CD14-positive monocyte (primary cell): ENCODE measurements around the gene IL5. TPM values are rescaled to one million over a fixed set of nuclear protein-coding genes. Genes with fewer than 3 reads are reported as not detected.

Source experiments
- DNase-seq, 3 donors: peaks; one replicate each; pipeline ENCODE4 v3.0.0-alpha.2; 2011 to 2022
- H2AFZ ChIP-seq: 2 replicates; pipeline ENCODE4 v1.6.0; 2012; ENCODE audit warnings: mild to moderate bottlenecking, low read depth, low read length, inconsistent platforms; ENCODE audit not compliant: insufficient read depth, poor library complexity, severe bottlenecking
- H3K27ac ChIP-seq, 2 donors: 1 replicate in 1 of 2; 2 replicates in 1 of 2; pipeline ENCODE4 v1.5.1; 2012 to 2013; ENCODE audit warnings: low read length in 2 of 2, control low read depth in 1 of 2, inconsistent platforms in 1 of 2, low read depth in 1 of 2, mild to moderate bottlenecking in 1 of 2
- H3K27me3 ChIP-seq, 2 donors: one replicate each; pipeline versions ENCODE4 v1.6.0 to v1.6.1; 2011 to 2013; ENCODE audit warnings: low read length in 2 of 2; ENCODE audit not compliant: control insufficient read depth in 2 of 2, insufficient read depth in 2 of 2
- H3K36me3 ChIP-seq, 2 donors: replicated peaks in 1 of 2; 1 replicate in 1 of 2; 2 replicates in 1 of 2; pipeline versions ENCODE4 v1.5.1 to v1.6.1; 2012 to 2013; ENCODE audit warnings: low read length in 2 of 2, control low read depth in 1 of 2, inconsistent platforms in 1 of 2, mild to moderate bottlenecking in 1 of 2; ENCODE audit not compliant: insufficient read depth in 2 of 2, control insufficient read depth in 1 of 2
- H3K4me1 ChIP-seq, 2 donors: 1 replicate in 1 of 2; 2 replicates in 1 of 2; pipeline versions ENCODE4 v1.5.1 to v1.6.1; 2012 to 2013; ENCODE audit warnings: low read length in 2 of 2, control low read depth in 1 of 2, inconsistent platforms in 1 of 2, mild to moderate bottlenecking in 1 of 2, moderate library complexity in 1 of 2; ENCODE audit not compliant: insufficient read depth in 2 of 2, control insufficient read depth in 1 of 2
- H3K4me2 ChIP-seq: replicated peaks from 2 replicates; pipeline ENCODE3; 2012; ENCODE audit warnings: low read length, moderate library complexity, mild to moderate bottlenecking; ENCODE audit not compliant: poor library complexity, severe bottlenecking; ENCODE audit errors: extremely low read depth
- H3K4me3 ChIP-seq, 3 experiments: fragments of 200-600 bp in 1 of 3; sonication (generic) in 1 of 3; replicated peaks in 1 of 3; 1 replicate in 2 of 3; 2 replicates in 1 of 3; pipeline ENCODE4 v1.5.1; 2011 to 2013; ENCODE audit warnings: low read length in 3 of 3, mild to moderate bottlenecking in 3 of 3, control low read depth in 2 of 3, low read depth in 2 of 3, inconsistent platforms in 1 of 3, moderate library complexity in 1 of 3
- H3K79me2 ChIP-seq: 2 replicates; pipeline ENCODE4 v1.6.0; 2012; ENCODE audit warnings: mild to moderate bottlenecking, control low read depth, inconsistent platforms, low read length, moderate library complexity; ENCODE audit not compliant: insufficient read depth
- H3K9ac ChIP-seq: 2 replicates; pipeline ENCODE4 v1.6.0; 2017; ENCODE audit warnings: low read length, mild to moderate bottlenecking; ENCODE audit not compliant: insufficient read depth, poor library complexity, severe bottlenecking
- H3K9me3 ChIP-seq, 2 donors: replicated peaks in 1 of 2; 1 replicate in 1 of 2; 2 replicates in 1 of 2; pipeline versions ENCODE4 v1.5.1 to v1.6.1; 2012 to 2013; ENCODE audit warnings: low read length in 2 of 2, control low read depth in 1 of 2; ENCODE audit not compliant: control insufficient read depth in 1 of 2, insufficient read depth in 1 of 2
- H4K20me1 ChIP-seq: 2 replicates; pipeline ENCODE4 v1.6.0; 2012; ENCODE audit warnings: mild to moderate bottlenecking, low read length, control low read depth, moderate library complexity; ENCODE audit not compliant: insufficient read depth
- H3K27ac Mint-ChIP-seq, 7 donors: one replicate each; pipeline ENCODE4 v1.8.0; 2020; ENCODE audit warnings: mild to moderate bottlenecking in 7 of 7, mixed read lengths in 7 of 7, moderate library complexity in 6 of 7, inconsistent platforms in 2 of 7
- H3K27me3 Mint-ChIP-seq, 3 donors: one replicate each; pipeline ENCODE4 v1.8.0; 2021 to 2022; ENCODE audit warnings: low read depth in 3 of 3, mild to moderate bottlenecking in 3 of 3, mixed read lengths in 3 of 3, moderate library complexity in 3 of 3, inconsistent platforms in 1 of 3
- H3K36me3 Mint-ChIP-seq, 2 donors: one replicate each; pipeline ENCODE4 v1.8.0; 2020; ENCODE audit warnings: mixed read lengths in 2 of 2, inconsistent platforms in 1 of 2, mild to moderate bottlenecking in 1 of 2
- H3K4me1 Mint-ChIP-seq: one replicate; pipeline ENCODE4 v1.8.0; 2020; ENCODE audit warnings: mild to moderate bottlenecking, mixed read lengths
- H3K4me3 Mint-ChIP-seq, 2 donors: one replicate each; pipeline ENCODE4 v1.8.0; 2020; ENCODE audit warnings: mild to moderate bottlenecking in 2 of 2, mixed read lengths in 2 of 2, moderate library complexity in 1 of 2
- H3K9me3 Mint-ChIP-seq, 7 donors: one replicate each; pipeline ENCODE4 v1.8.0; 2020 to 2022; ENCODE audit warnings: mixed read lengths in 7 of 7, mild to moderate bottlenecking in 6 of 7, moderate library complexity in 6 of 7, inconsistent platforms in 2 of 7
- WGBS: methylation state at CpG from one replicate; pipeline ENCODE4 v1.1.5; 2013; ENCODE audit warnings: missing lambda C conversion rate; ENCODE audit not compliant: insufficient coverage; 5-methylcytosine and 5-hydroxymethylcytosine counted together
- intact Hi-C, 2 donors: fragments of 100-400 bp; cut with micrococcal nuclease; formaldehyde crosslinking; loops; one replicate each; pipeline versions ENCODE4 v1.15.0 to v1.15.1; 2023
- polyA plus RNA-seq, 3 donors: library from polyadenylated mRNA; depleted of rRNA in 1 of 3; unstranded in 2 of 3; stranded (reverse) in 1 of 3; fragments of 300-500 nt in 2 of 3; fragments of >200 nt in 1 of 3; fragmentation: Illumina TruSeq in 2 of 3; gene quantifications; 1 replicate in 2 of 3; 2 replicates in 1 of 3; pipeline ENCODE4 v1.2.3, GENCODE V29; 2012 to 2021
- TF ChIP-seq, protein P1 (sequence below): fragments of 200-600 bp; IDR thresholded peaks from one replicate; pipeline ENCODE4 v1.8.0; 2022; ENCODE audit warnings: antibody characterized with exemption, mild to moderate bottlenecking

The IL5 gene
- polyA plus RNA-seq, 3 donors = not detected

DNA sequence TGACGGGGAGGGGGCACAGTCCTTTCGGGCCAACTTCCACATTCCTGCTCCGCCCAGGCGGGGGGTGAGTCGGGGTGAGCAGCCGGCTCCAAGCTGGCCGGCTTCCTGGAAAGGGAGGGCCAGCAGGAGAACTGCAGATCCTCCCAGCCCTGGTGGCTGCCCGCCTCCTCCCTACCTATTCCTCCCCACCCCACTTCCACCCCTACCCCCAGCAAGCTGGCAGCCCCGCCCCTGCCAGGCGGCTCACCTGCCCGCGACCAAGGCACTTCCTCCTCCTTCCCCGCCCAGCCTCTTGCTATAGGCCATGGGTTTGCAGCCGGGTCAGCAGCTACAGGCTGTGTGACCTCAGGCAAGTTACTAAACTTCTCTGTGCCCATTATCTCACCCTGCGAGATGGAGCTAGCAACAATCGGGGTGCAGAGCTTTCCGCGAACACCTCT, 47.1 kb downstream of the IL5 start:
- WGBS = 0% methylated on average over 15 of the region's 18 CpGs
- Histone ChIP-seq H3K9ac (peak overlapping the region; percentile 77), H3K4me1 (peaks cover 55 to 74% of the 10 kb centered on the region in 2 donors), H3K27me3 (no peaks in the 10 kb centered on the region), H3K9me3 (no peaks in the 10 kb centered on the region), H4K20me1 (no peaks in the 10 kb centered on the region), H3K4me3 (peak overlapping the region; percentile 73 to 94 (median 82)), H3K27ac (peak overlapping the region; percentile 86 to 88), H2AFZ (peak overlapping the region; percentile 76), H3K36me3 (no peaks in the 10 kb centered on the region), H3K4me2 (peak overlapping the region; percentile 95), H3K79me2 (peaks cover 32% of the 10 kb centered on the region)
- peaks cover 0 to 3% (median 0%) of the 10 kb centered on the region in 7 donors for H3K9me3 Mint-ChIP-seq
- peak; percentile 63 to 78 (median 77) for DNase-seq
- TF ChIP-seq, protein P1, sequence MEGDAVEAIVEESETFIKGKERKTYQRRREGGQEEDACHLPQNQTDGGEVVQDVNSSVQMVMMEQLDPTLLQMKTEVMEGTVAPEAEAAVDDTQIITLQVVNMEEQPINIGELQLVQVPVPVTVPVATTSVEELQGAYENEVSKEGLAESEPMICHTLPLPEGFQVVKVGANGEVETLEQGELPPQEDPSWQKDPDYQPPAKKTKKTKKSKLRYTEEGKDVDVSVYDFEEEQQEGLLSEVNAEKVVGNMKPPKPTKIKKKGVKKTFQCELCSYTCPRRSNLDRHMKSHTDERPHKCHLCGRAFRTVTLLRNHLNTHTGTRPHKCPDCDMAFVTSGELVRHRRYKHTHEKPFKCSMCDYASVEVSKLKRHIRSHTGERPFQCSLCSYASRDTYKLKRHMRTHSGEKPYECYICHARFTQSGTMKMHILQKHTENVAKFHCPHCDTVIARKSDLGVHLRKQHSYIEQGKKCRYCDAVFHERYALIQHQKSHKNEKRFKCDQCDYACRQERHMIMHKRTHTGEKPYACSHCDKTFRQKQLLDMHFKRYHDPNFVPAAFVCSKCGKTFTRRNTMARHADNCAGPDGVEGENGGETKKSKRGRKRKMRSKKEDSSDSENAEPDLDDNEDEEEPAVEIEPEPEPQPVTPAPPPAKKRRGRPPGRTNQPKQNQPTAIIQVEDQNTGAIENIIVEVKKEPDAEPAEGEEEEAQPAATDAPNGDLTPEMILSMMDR = no peak
- peaks cover 73% of the 10 kb centered on the region for H3K4me1 Mint-ChIP-seq
- H3K27me3 Mint-ChIP-seq = peaks cover 0 to 2% (median 0%) of the 10 kb centered on the region in 3 donors
- peak overlapping the region; percentile 88 to 90 for H3K4me3 Mint-ChIP-seq
- intact Hi-C loops = loop anchor here (5.0 to 10.0 kb wide), 2 partner anchors 34 to 201 kb away; partner anchors contain the start of gene SLC22A4 (in 1 of the 2)
- peak overlapping the region; percentile 92 to 97 (median 96) for H3K27ac Mint-ChIP-seq
- peaks cover 0 to 3% of the 10 kb centered on the region in 2 donors for H3K36me3 Mint-ChIP-seq

DNA sequence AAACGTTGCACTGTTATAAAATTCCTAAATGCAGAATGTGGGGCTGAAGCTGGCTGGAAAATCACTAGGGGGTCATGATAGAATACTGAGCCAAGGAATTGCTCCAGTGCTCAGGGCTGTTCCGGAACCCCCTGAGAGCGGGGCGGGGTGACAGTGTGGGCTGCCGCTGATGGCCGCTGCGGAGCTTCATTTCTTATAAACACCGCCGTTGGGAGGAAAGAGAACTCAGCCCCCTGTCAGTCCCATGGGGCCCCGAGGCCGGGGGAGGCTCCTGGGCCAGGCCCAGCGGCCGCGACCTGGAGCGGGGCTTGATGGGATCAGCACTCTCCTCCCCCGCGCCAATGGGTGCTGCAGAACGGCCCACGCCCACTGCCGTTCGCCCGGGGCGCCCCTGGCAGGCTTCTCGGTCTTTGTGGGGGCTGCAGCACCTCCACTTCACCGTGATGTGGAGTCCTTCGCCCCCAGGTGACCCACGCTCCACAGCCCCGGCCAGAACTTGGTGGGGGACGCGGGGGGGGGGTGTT, 47.6 kb downstream of the IL5 start:
- peak overlapping the region; percentile 88 to 90 for H3K4me3 Mint-ChIP-seq
- TF ChIP-seq, protein P1 = no peak
- H3K27ac Mint-ChIP-seq = peak overlapping the region; percentile 92 to 97 (median 96)
- peak; percentile 57 to 67 (median 60) for DNase-seq
- no peaks in the 10 kb centered on the region for H4K20me1 ChIP-seq
- peaks cover 52 to 72% of the 10 kb centered on the region in 2 donors for H3K4me1 ChIP-seq
- 1% methylated on average over 23 of the region's 30 CpGs for WGBS
- intact Hi-C loops = loop anchor here (5.0 to 10.0 kb wide), 2 partner anchors 33 to 201 kb away; partner anchors contain the start of gene SLC22A4 (in 1 of the 2)
- H3K36me3 Mint-ChIP-seq = peaks cover 0 to 3% of the 10 kb centered on the region in 2 donors
- peaks cover 68% of the 10 kb centered on the region for H3K4me1 Mint-ChIP-seq
- peak overlapping the region; percentile 95 for H3K4me2 ChIP-seq
- peak overlapping the region; percentile 86 to 88 for H3K27ac ChIP-seq
- H3K79me2 ChIP-seq = peaks cover 35% of the 10 kb centered on the region
- H3K4me3 ChIP-seq = peak overlapping the region; percentile 73 to 94 (median 82)
- H3K9ac ChIP-seq = peak overlapping the region; percentile 77
- peak overlapping the region; percentile 76 for H2AFZ ChIP-seq
- H3K27me3 ChIP-seq = no peaks in the 10 kb centered on the region
- peaks cover 0 to 3% (median 0%) of the 10 kb centered on the region in 7 donors for H3K9me3 Mint-ChIP-seq
- H3K9me3 ChIP-seq = no peaks in the 10 kb centered on the region
- peaks cover 0 to 2% (median 0%) of the 10 kb centered on the region in 3 donors for H3K27me3 Mint-ChIP-seq
- no peaks in the 10 kb centered on the region for H3K36me3 ChIP-seq
